C4-2B (cell line): ENCODE measurements around the gene DNAJC30.

Source experiments
- ZFX ChIP-seq: fragments of 450-650 bp; IDR thresholded peaks from 2 replicates; pipeline ENCODE4 v1.6.1; 2017
- TF ChIP-seq, protein P1 (sequence below): fragments of 450-650 bp; conservative IDR thresholded peaks from 2 replicates; pipeline ENCODE4 v1.5.1; 2017; ENCODE audit warnings: mild to moderate bottlenecking

DNA sequence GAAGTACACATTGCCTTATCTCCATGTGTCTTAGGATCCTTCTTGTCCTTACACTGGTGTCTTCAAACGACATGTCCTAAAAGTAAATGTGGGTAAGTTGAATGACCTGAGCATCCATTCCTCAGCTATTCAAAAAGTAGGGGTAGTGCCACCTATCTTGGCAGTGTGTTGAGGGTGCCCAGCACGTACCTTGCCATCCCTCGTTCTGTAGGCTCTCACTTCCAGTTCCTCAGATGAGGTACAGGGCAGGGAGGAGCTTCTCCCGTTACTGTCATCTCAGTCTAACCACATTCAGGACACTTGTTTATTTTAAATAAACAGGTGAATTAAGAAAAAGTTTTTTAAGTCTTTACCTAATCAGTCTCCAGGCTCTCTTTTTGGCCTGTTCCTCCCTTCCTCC is 13.1 kb upstream of the DNAJC30 start:
- TF ChIP-seq, protein P1, sequence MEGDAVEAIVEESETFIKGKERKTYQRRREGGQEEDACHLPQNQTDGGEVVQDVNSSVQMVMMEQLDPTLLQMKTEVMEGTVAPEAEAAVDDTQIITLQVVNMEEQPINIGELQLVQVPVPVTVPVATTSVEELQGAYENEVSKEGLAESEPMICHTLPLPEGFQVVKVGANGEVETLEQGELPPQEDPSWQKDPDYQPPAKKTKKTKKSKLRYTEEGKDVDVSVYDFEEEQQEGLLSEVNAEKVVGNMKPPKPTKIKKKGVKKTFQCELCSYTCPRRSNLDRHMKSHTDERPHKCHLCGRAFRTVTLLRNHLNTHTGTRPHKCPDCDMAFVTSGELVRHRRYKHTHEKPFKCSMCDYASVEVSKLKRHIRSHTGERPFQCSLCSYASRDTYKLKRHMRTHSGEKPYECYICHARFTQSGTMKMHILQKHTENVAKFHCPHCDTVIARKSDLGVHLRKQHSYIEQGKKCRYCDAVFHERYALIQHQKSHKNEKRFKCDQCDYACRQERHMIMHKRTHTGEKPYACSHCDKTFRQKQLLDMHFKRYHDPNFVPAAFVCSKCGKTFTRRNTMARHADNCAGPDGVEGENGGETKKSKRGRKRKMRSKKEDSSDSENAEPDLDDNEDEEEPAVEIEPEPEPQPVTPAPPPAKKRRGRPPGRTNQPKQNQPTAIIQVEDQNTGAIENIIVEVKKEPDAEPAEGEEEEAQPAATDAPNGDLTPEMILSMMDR, result no peak
- no peak for TF ChIP-seq ZFX
